Testis (tissue), 2 donors: ENCODE measurements around the gene TRAPPC10.

Experiments used
- CTCF ChIP-seq, 3 experiments: fragments of 450-650 bp in 2 of 3; fragments of 200-600 bp in 1 of 3; sonication (generic) in 1 of 3; IDR thresholded peaks; one replicate each; pipeline ENCODE4 v1.5.1; 2016 to 2019; ENCODE audit warnings: antibody characterized with exemption in 3 of 3, mild to moderate bottlenecking in 2 of 3, moderate library complexity in 1 of 3
- POLR2A ChIP-seq: fragments of 450-650 bp; IDR thresholded peaks from one replicate; pipeline ENCODE4 v1.6.1; 2017; ENCODE audit warnings: antibody characterized with exemption, mild to moderate bottlenecking, moderate library complexity

GRCh38 chr21:44058652-44058964 lies 46.5 kb downstream of the TRAPPC10 start:
- TF ChIP-seq CTCF (IDR thresholded peaks at IDR 0.05) (no peak), POLR2A (no peak)
